Measurements from ENCODE around the gene CASKIN2.
"Not testable (repeated sequence)": the region's sequence is repeated elsewhere in the genome, so short reads cannot be mapped to it uniquely, and the experiment has no call there.

CASKIN2 gene

GRCh38 chr17:75487351-75488070 is 27.8 kb downstream of the CASKIN2 start:
- no peak for DNase-seq

- DNase-seq, result no peak
Observed at GRCh38 chr17:75486951-75487350, 28.4 kb downstream of the CASKIN2 start.

- DNase-seq, result no peak
Observed at GRCh38 chr17:75486151-75486550, 29.2 kb downstream of the CASKIN2 start.

GRCh38 chr17:75485688-75486087 is 29.6 kb downstream of the CASKIN2 start:
- DNase-seq, result no peak

GRCh38 chr17:75482098-75482942 is 33.0 kb downstream of the CASKIN2 start:
- no peak for DNase-seq

GRCh38 chr17:75481194-75482068 is 33.9 kb downstream of the CASKIN2 start:
- no peak for DNase-seq

- no peak for DNase-seq
Observed at GRCh38 chr17:75480281-75480680, 35.1 kb downstream of the CASKIN2 start.

- DNase-seq, result no peak
Observed at GRCh38 chr17:75478508-75478907, 36.8 kb downstream of the CASKIN2 start.

GRCh38 chr17:75477490-75477862 is 37.9 kb downstream of the CASKIN2 start:
- not testable (repeated sequence) for DNase-seq

- DNase-seq, result no peak
Observed at GRCh38 chr17:75476752-75477489, 38.4 kb downstream of the CASKIN2 start.

GRCh38 chr17:75476271-75476671 is 39.1 kb downstream of the CASKIN2 start:
- no peak for DNase-seq

- no peak for DNase-seq
Observed at GRCh38 chr17:75475851-75476250, 39.5 kb downstream of the CASKIN2 start.

GRCh38 chr17:75475144-75475835 is 40.0 kb downstream of the CASKIN2 start:
- no peak for DNase-seq

GRCh38 chr17:75474736-75475135 is 40.6 kb downstream of the CASKIN2 start:
- no peak for DNase-seq

GRCh38 chr17:75473246-75473645 is 42.1 kb downstream of the CASKIN2 start:
- no peak for DNase-seq

- DNase-seq, result no peak
Observed at GRCh38 chr17:75472119-75472518, 43.2 kb downstream of the CASKIN2 start.

GRCh38 chr17:75471207-75471606 is 44.1 kb downstream of the CASKIN2 start:
- DNase-seq, result no peak

- no peak for DNase-seq
Observed at GRCh38 chr17:75468779-75469373, 46.5 kb downstream of the CASKIN2 start.

GRCh38 chr17:75468291-75468754 is 47.0 kb downstream of the CASKIN2 start:
- DNase-seq, result no peak

GRCh38 chr17:75465039-75465438 is 50.3 kb downstream of the CASKIN2 start:
- no peak for DNase-seq

GRCh38 chr17:75463603-75464002 is 51.7 kb downstream of the CASKIN2 start:
- DNase-seq, result no peak

All from NCI-H1930 (cell line).